GM19463 (cell line): Measurements from ENCODE around the gene FGF22.
"Not testable (repeated sequence)": the region's sequence is repeated elsewhere in the genome, so short reads cannot be mapped to it uniquely, and the experiment has no call there.

ENCODE experiments used
- ATAC-seq: cut with Tn5 transposase; IDR thresholded peaks from one replicate; pipeline ENCODE4 v1.9.1; 2021; ENCODE audit warnings: mild to moderate bottlenecking, moderate library complexity; ENCODE audit not compliant: unreplicated experiment

The FGF22 gene

GRCh38 chr19:656751-657559, 17.3 kb downstream of the FGF22 start:
- ATAC-seq = no peak

GRCh38 chr19:657611-658010, 17.9 kb downstream of the FGF22 start:
- ATAC-seq = no peak

GRCh38 chr19:658059-658839, 18.6 kb downstream of the FGF22 start:
- ATAC-seq = no peak

- ATAC-seq = no peak
These were observed 19.5 kb downstream of the FGF22 start for GRCh38 chr19:658916-659839.

GRCh38 chr19:660793-661426, 21.2 kb downstream of the FGF22 start:
- no peak for ATAC-seq

GRCh38 chr19:661427-662196, 21.9 kb downstream of the FGF22 start:
- no peak for ATAC-seq

- ATAC-seq = no peak
These were observed 22.7 kb downstream of the FGF22 start for GRCh38 chr19:662207-662961.

- peak; percentile 43 for ATAC-seq
These were observed 23.4 kb downstream of the FGF22 start, which contains the start of gene RNF126 for GRCh38 chr19:662962-663681. TSS of gene RNF126 (minus strand) at chr19:663214. CDS start at chr19:663121, 93 bp downstream.

GRCh38 chr19:663682-664117, 24.0 kb downstream of the FGF22 start:
- ATAC-seq = no peak

- no peak for ATAC-seq
These were observed 25.3 kb downstream of the FGF22 start for GRCh38 chr19:664913-665443.

GRCh38 chr19:666985-667573, 27.4 kb downstream of the FGF22 start:
- ATAC-seq = not testable (repeated sequence)

- ATAC-seq = not testable (repeated sequence)
These were observed 29.2 kb downstream of the FGF22 start for GRCh38 chr19:668675-669434.

- ATAC-seq = no peak
These were observed 31.0 kb downstream of the FGF22 start for GRCh38 chr19:670609-671075.

- no peak for ATAC-seq
These were observed 34.8 kb downstream of the FGF22 start for GRCh38 chr19:674282-675151.

GRCh38 chr19:676007-676338, 36.3 kb downstream of the FGF22 start:
- ATAC-seq = no peak
